SIG-M5 treated with dmso at 0.1 percent for 504 hours (cell line): ENCODE data around the gene DCC.
A peak's percentile ranks its signal among the peaks of the same experiment; 100 is the strongest.
"Not testable (repeated sequence)": the region's sequence is repeated elsewhere in the genome, so short reads cannot be mapped to it uniquely, and the experiment has no call there.

Experiments
- DNase-seq: peaks from one replicate; lab custom pipeline; 2025; ENCODE audit not compliant: unreplicated experiment; lab: John Stamatoyannopoulos, UW

Gene DCC

GRCh38 chr18:52345428-52345827 lies 5.4 kb downstream of the DCC start:
- no peak for DNase-seq

- DNase-seq = peak; percentile 0
Observed at GRCh38 chr18:52348209-52348608, 8.2 kb downstream of the DCC start.

- DNase-seq = no peak
Observed at GRCh38 chr18:52349498-52349897, 9.5 kb downstream of the DCC start.

- DNase-seq = no peak
Observed at GRCh38 chr18:52352920-52353319, 12.9 kb downstream of the DCC start.

- DNase-seq = no peak
Observed at GRCh38 chr18:52353589-52353988, 13.6 kb downstream of the DCC start.

- DNase-seq = no peak
Observed at GRCh38 chr18:52363861-52364260, 23.9 kb downstream of the DCC start.

GRCh38 chr18:52366851-52367250 lies 26.9 kb downstream of the DCC start:
- DNase-seq = not testable (repeated sequence)

GRCh38 chr18:52367953-52368742 lies 28.2 kb downstream of the DCC start:
- no peak for DNase-seq

- no peak for DNase-seq
Observed at GRCh38 chr18:52370841-52371240, 30.8 kb downstream of the DCC start.

- no peak for DNase-seq
Observed at GRCh38 chr18:52376104-52376503, 36.1 kb downstream of the DCC start.

- no peak for DNase-seq
Observed at GRCh38 chr18:52377094-52377493, 37.1 kb downstream of the DCC start.

- no peak for DNase-seq
Observed at GRCh38 chr18:52386306-52386705, 46.3 kb downstream of the DCC start.

- no peak for DNase-seq
Observed at GRCh38 chr18:52387175-52387574, 47.2 kb downstream of the DCC start.

- DNase-seq = no peak
Observed at GRCh38 chr18:52391810-52392559, 52.0 kb downstream of the DCC start.

- no peak for DNase-seq
Observed at GRCh38 chr18:52394602-52395001, 54.6 kb downstream of the DCC start.

GRCh38 chr18:52395146-52395852 lies 55.3 kb downstream of the DCC start:
- DNase-seq = no peak

- DNase-seq = no peak
Observed at GRCh38 chr18:52401236-52401635, 61.2 kb downstream of the DCC start.

GRCh38 chr18:52402814-52403213 lies 62.8 kb downstream of the DCC start:
- no peak for DNase-seq

GRCh38 chr18:52403291-52404021 lies 63.5 kb downstream of the DCC start:
- no peak for DNase-seq

- DNase-seq = no peak
Observed at GRCh38 chr18:52408800-52409302, 68.9 kb downstream of the DCC start.

GRCh38 chr18:52409727-52410126 lies 69.7 kb downstream of the DCC start:
- DNase-seq = no peak
